Neural cell (in vitro differentiated cells): Measurements from ENCODE around the gene NFIA. TPM values are rescaled to one million over a fixed set of nuclear protein-coding genes. Genes with fewer than 3 reads are reported as not detected.

Experiments used
- H2AFZ ChIP-seq: fragments of 200-600, 300-800 bp; sonication (generic), shearing (Covaris generic); 2 replicates; pipeline ENCODE4 v1.6.0; 2014; ENCODE audit warnings: low read depth, mild to moderate bottlenecking, antibody characterized with exemption, low read length, moderate library complexity
- H3F3A ChIP-seq: fragments of 200-600 bp; shearing (Covaris generic); 2 replicates; pipeline ENCODE4 v1.6.1; 2016; ENCODE audit warnings: mild to moderate bottlenecking, moderate library complexity, mixed read lengths, antibody characterized with exemption, low read length; ENCODE audit not compliant: insufficient read depth, poor library complexity, severe bottlenecking
- H3K27ac ChIP-seq: fragments of 200-600, 300-800 bp; sonication (generic), shearing (Covaris generic); 2 replicates; pipeline ENCODE4 v1.5.1; 2014; ENCODE audit warnings: mild to moderate bottlenecking, low read length, moderate library complexity
- H3K27me3 ChIP-seq: fragments of 300-800, 200-600 bp; sonication (generic), shearing (Covaris generic); 2 replicates; pipeline ENCODE4 v1.6.0; 2014; ENCODE audit warnings: mild to moderate bottlenecking, low read depth, low read length, moderate library complexity; ENCODE audit not compliant: insufficient read depth
- H3K36me3 ChIP-seq: fragments of 300-800, 200-600 bp; sonication (generic), shearing (Covaris generic); 2 replicates; pipeline ENCODE4 v1.5.1; 2014; ENCODE audit warnings: mild to moderate bottlenecking, antibody characterized with exemption, low read length, moderate library complexity; ENCODE audit not compliant: insufficient read depth
- H3K4me2 ChIP-seq: fragments of 300-800, 200-600 bp; sonication (generic), shearing (Covaris generic); 2 replicates; pipeline ENCODE4 v1.6.0; 2014; ENCODE audit warnings: mild to moderate bottlenecking, low read length
- H3K4me3 ChIP-seq: fragments of 300-800, 200-600 bp; sonication (generic), shearing (Covaris generic); 2 replicates; pipeline ENCODE4 v1.5.1; 2014; ENCODE audit warnings: mild to moderate bottlenecking, low read length, moderate library complexity
- H3K79me2 ChIP-seq: fragments of 200-600 bp; shearing (Covaris generic); replicated peaks from 2 replicates; pipeline ENCODE4 v1.6.0; 2014; ENCODE audit warnings: mild to moderate bottlenecking, low read length, moderate library complexity; ENCODE audit not compliant: insufficient read depth
- H3K9ac ChIP-seq: fragments of 300-800, 200-600 bp; sonication (generic), shearing (Covaris generic); 2 replicates; pipeline ENCODE4 v1.6.1; 2016; ENCODE audit warnings: mild to moderate bottlenecking, low read length, mixed read lengths
- H3K9me2 ChIP-seq: fragments of 200-600 bp; shearing (Covaris generic); 2 replicates; pipeline ENCODE4 v1.6.1; 2016; ENCODE audit warnings: mild to moderate bottlenecking, low read length, mixed read lengths; ENCODE audit not compliant: insufficient read depth
- H3K9me3 ChIP-seq: fragments of 200-600, 300-800 bp; sonication (generic), shearing (Covaris generic); 2 replicates; pipeline ENCODE4 v1.6.1; 2016; ENCODE audit warnings: mild to moderate bottlenecking, mixed run types, low read length, moderate library complexity, mixed read lengths
- H4K20me1 ChIP-seq: fragments of 200-600 bp; shearing (Covaris generic); 2 replicates; pipeline ENCODE4 v1.6.1; 2016; ENCODE audit warnings: mild to moderate bottlenecking, mixed run types; ENCODE audit not compliant: insufficient read depth
- CTCF ChIP-seq: fragments of 450-650 bp; IDR thresholded peaks from 2 replicates; pipeline ENCODE4 v1.5.1; 2014; ENCODE audit warnings: antibody characterized with exemption, mild to moderate bottlenecking, moderate library complexity; ENCODE audit not compliant: poor library complexity, severe bottlenecking
- EP300 ChIP-seq: fragments of 450-650 bp; conservative IDR thresholded peaks from 2 replicates; pipeline ENCODE4 v1.6.1; 2014; ENCODE audit warnings: antibody characterized with exemption, mild to moderate bottlenecking, moderate library complexity; ENCODE audit not compliant: poor library complexity, severe bottlenecking
- EZH2 ChIP-seq: fragments of 200-600, 300-800 bp; shearing (Covaris generic), sonication (generic); IDR thresholded peaks from 2 replicates; pipeline ENCODE4 v1.6.1; 2014; ENCODE audit warnings: antibody characterized with exemption, low read length, borderline replicate concordance, mild to moderate bottlenecking; ENCODE audit not compliant: insufficient read depth, poor library complexity, severe bottlenecking
- MXI1 ChIP-seq: fragments of 450-650 bp; conservative IDR thresholded peaks from 2 replicates; pipeline ENCODE4 v1.6.1; 2014; ENCODE audit warnings: antibody characterized with exemption, mild to moderate bottlenecking; ENCODE audit not compliant: poor library complexity, severe bottlenecking
- POLR2AphosphoS5 ChIP-seq: IDR thresholded peaks from 2 replicates; pipeline ENCODE4 v1.6.1; 2012
- RAD21 ChIP-seq: fragments of 450-650 bp; conservative IDR thresholded peaks from 2 replicates; pipeline ENCODE4 v1.6.1; 2014; ENCODE audit warnings: antibody characterized with exemption, mild to moderate bottlenecking, moderate library complexity
- REST ChIP-seq: IDR thresholded peaks from 2 replicates; pipeline ENCODE4 v1.6.1; 2012; ENCODE audit warnings: borderline replicate concordance
- SMC3 ChIP-seq: fragments of 450-650 bp; conservative IDR thresholded peaks from 2 replicates; pipeline ENCODE4 v1.6.1; 2014; ENCODE audit warnings: antibody characterized with exemption, mild to moderate bottlenecking, moderate library complexity; ENCODE audit not compliant: poor library complexity
- TAF1 ChIP-seq: IDR thresholded peaks from 2 replicates; pipeline ENCODE4 v1.6.1; 2012; ENCODE audit warnings: low read depth
- polyA plus RNA-seq: library from polyadenylated mRNA; depleted of rRNA; stranded (reverse); fragments of >200 nt; gene quantifications from 2 replicates; pipeline ENCODE4 v1.2.3, GENCODE V29; 2014

The NFIA gene
- polyA plus RNA-seq, 1 donor from 2014 or later, result 0.47 TPM

GRCh38 chr1:61142726-61143500 is 60.6 kb downstream of the NFIA start:
- Histone ChIP-seq H3K4me3 (no peak overlapping the region), H3K9me2 (no peaks in the 10 kb centered on the region), H4K20me1 (no peaks in the 10 kb centered on the region), H2AFZ (no peak overlapping the region), H3F3A (no peaks in the 10 kb centered on the region), H3K9ac (no peak overlapping the region), H3K4me2 (no peak overlapping the region), H3K27ac (no peak overlapping the region), H3K27me3 (no peaks in the 10 kb centered on the region), H3K79me2 (no peaks in the 10 kb centered on the region), H3K36me3 (no peaks in the 10 kb centered on the region), H3K9me3 (no peaks in the 10 kb centered on the region)
- TF ChIP-seq SMC3 (no peak), TAF1 (no peak), POLR2AphosphoS5 (no peak), REST (no peak), RAD21 (no peak), MXI1 (no peak), EZH2 (no peak), CTCF (no peak), EP300 (no peak)

- H3K27me3 ChIP-seq, result no peaks in the 10 kb centered on the region
Measured at GRCh38 chr1:61143821-61144424, 61.6 kb downstream of the NFIA start.

More at GRCh38 chr1:61143821-61144424, 61.6 kb downstream of the NFIA start:
- no peak overlapping the region for H3K4me2 ChIP-seq
- H3F3A ChIP-seq, result no peaks in the 10 kb centered on the region
- H3K9me2 ChIP-seq, result no peaks in the 10 kb centered on the region
- H4K20me1 ChIP-seq, result no peaks in the 10 kb centered on the region
- no peaks in the 10 kb centered on the region for H3K36me3 ChIP-seq
- no peak overlapping the region for H3K9ac ChIP-seq
- no peaks in the 10 kb centered on the region for H3K9me3 ChIP-seq
- H2AFZ ChIP-seq, result no peak overlapping the region
- no peak overlapping the region for H3K27ac ChIP-seq
- TF ChIP-seq CTCF (no peak), SMC3 (no peak), MXI1 (no peak)
- no peaks in the 10 kb centered on the region for H3K79me2 ChIP-seq
- no peak overlapping the region for H3K4me3 ChIP-seq
